GM12878 (cell line): ENCODE results near the gene TTC39C. TPM values are rescaled to one million over a fixed set of nuclear protein-coding genes. Genes with fewer than 3 reads are reported as not detected.
A peak's percentile ranks its signal among the peaks of the same experiment; 100 is the strongest.

Experiments used
- CBFB ChIP-seq: IDR thresholded peaks from 2 replicates; pipeline ENCODE4 v1.6.1; 2016; ENCODE audit warnings: antibody characterized with exemption, low read depth
- CBX3 ChIP-seq: fragments of 200-600 bp; sonication (generic); IDR thresholded peaks from 2 replicates; pipeline ENCODE4 v1.6.1; 2016; ENCODE audit warnings: low read depth, borderline replicate concordance
- E2F4 ChIP-seq: IDR thresholded peaks from 2 replicates; pipeline ENCODE4 v1.6.1; 2012; ENCODE audit warnings: low read depth, low read length, improper control_type of control experiment
- EP300 ChIP-seq, 2 experiments: fragments of 150-350 bp in 1 of 2; IDR thresholded peaks; 2 replicates each; pipeline ENCODE4 v1.6.1; 2011 to 2012; ENCODE audit warnings: low read depth in 2 of 2, low read length in 2 of 2, borderline replicate concordance in 1 of 2, improper control_type of control experiment in 1 of 2, inconsistent platforms in 1 of 2; ENCODE audit not compliant: control insufficient read depth in 1 of 2
- ESRRA ChIP-seq: IDR thresholded peaks from 2 replicates; pipeline ENCODE4 v1.6.1; 2012; ENCODE audit warnings: mild to moderate bottlenecking, low read length, improper control_type of control experiment
- GATAD2B ChIP-seq: fragments of 450-650 bp; conservative IDR thresholded peaks from 2 replicates; pipeline ENCODE4 v1.6.1; 2017; ENCODE audit warnings: low read depth, mild to moderate bottlenecking, moderate library complexity
- HDAC6 ChIP-seq: fragments of 200-600 bp; sonication (generic); IDR thresholded peaks from one replicate; pipeline ENCODE4 v1.8.0; 2017; ENCODE audit warnings: antibody characterized with exemption; ENCODE audit not compliant: unreplicated experiment
- IRF4 ChIP-seq: IDR thresholded peaks from 2 replicates; pipeline ENCODE4 v1.6.1; 2011; ENCODE audit warnings: low read depth, low read length
- IRF5 ChIP-seq: fragments of 450-650 bp; IDR thresholded peaks from 2 replicates; pipeline ENCODE4 v1.6.1; 2017; ENCODE audit warnings: borderline replicate concordance
- JUND ChIP-seq: IDR thresholded peaks from 2 replicates; pipeline ENCODE4 v1.6.1; 2012; ENCODE audit warnings: low read depth, mild to moderate bottlenecking, low read length, improper control_type of control experiment, moderate library complexity
- KDM1A ChIP-seq: fragments of 200-600 bp; sonication (generic); IDR thresholded peaks from 2 replicates; pipeline ENCODE4 v1.6.1; 2016; ENCODE audit warnings: borderline replicate concordance
- NR2F1 ChIP-seq: fragments of 450-650 bp; conservative IDR thresholded peaks from 2 replicates; pipeline ENCODE4 v1.6.1; 2017; ENCODE audit warnings: mild to moderate bottlenecking
- PAX5 ChIP-seq: IDR thresholded peaks from 2 replicates; pipeline ENCODE4 v1.6.1; 2011; ENCODE audit warnings: low read depth, low read length, borderline replicate concordance
- RUNX3 ChIP-seq: IDR thresholded peaks from 2 replicates; pipeline ENCODE4 v1.6.1; 2012; ENCODE audit warnings: low read length, inconsistent platforms
- SMARCA5 ChIP-seq: fragments of 450-650 bp; IDR thresholded peaks from 2 replicates; pipeline ENCODE4 v1.6.1; 2017; ENCODE audit warnings: mild to moderate bottlenecking
- SPI1 ChIP-seq: IDR thresholded peaks from 2 replicates; pipeline ENCODE4 v1.6.1; 2011; ENCODE audit warnings: low read depth, mild to moderate bottlenecking, low read length, moderate library complexity, borderline replicate concordance; ENCODE audit not compliant: insufficient read depth
- STAT3 ChIP-seq: IDR thresholded peaks from 2 replicates; pipeline ENCODE4 v1.6.1; 2011; ENCODE audit warnings: low read depth, low read length, improper control_type of control experiment
- TCF12 ChIP-seq: IDR thresholded peaks from 2 replicates; pipeline ENCODE4 v1.6.1; 2011; ENCODE audit warnings: low read depth, mild to moderate bottlenecking, low read length
- USF2 ChIP-seq: IDR thresholded peaks from 2 replicates; pipeline ENCODE4 v1.6.1; 2011; ENCODE audit warnings: low read depth, low read length, improper control_type of control experiment, borderline replicate concordance
- WRNIP1 ChIP-seq: IDR thresholded peaks from 2 replicates; pipeline ENCODE4 v1.6.1; 2011; ENCODE audit warnings: low read depth, low read length, improper control_type of control experiment, borderline replicate concordance
- polyA plus RNA-seq, 11 experiments: library from polyadenylated mRNA; depleted of rRNA in 4 of 11; unstranded in 6 of 11; stranded (reverse) in 5 of 11; fragments of >200 nt; fragmentation: Nextera tagmentation in 4 of 11; fragmentation: Illumina TruSeq in 1 of 11; extraction: Ambion mirVana in 4 of 11; extraction: Trizol in 1 of 11; gene quantifications; 1 replicate in 1 of 11; 2 replicates in 10 of 11; pipeline versions ENCODE4 v1.2.1 to v1.2.3, GENCODE V29; 2011 to 2016; ENCODE audit warnings: inconsistent platforms in 2 of 11, missing spikeins in 2 of 11, low read depth in 1 of 11
- total RNA-seq, 4 experiments: library from RNA; depleted of rRNA in 3 of 4; stranded (reverse); fragments of >200 nt in 3 of 4; fragmentation: Illumina TruSeq in 1 of 4; extraction: Trizol in 1 of 4; gene quantifications; 2 replicates each; pipeline versions ENCODE4 v1.2.1 to v1.2.3, GENCODE V29; 2013 to 2021
- TF ChIP-seq, protein P1 (sequence below): IDR thresholded peaks from 2 replicates; pipeline ENCODE4 v1.6.1; 2012; ENCODE audit warnings: mild to moderate bottlenecking, low read depth, low read length

TTC39C gene
- total and polyA plus RNA-seq, 10 of the 15 experiments (the other 5 are each of a cell fraction or from before 2014, with no cell fraction given) = 21.1 to 91.0 (median 64.8) TPM

GRCh38 chr18:24011123-24011917 lies 3.2 kb upstream of the TTC39C start (continued):
- peak in 1 of 2 experiments; percentile 28; a peak in 1 of 4 replicates for TF ChIP-seq EP300 (IDR thresholded peaks at IDR 0.05; ENCODE audit: borderline replicate concordance in 1 of 2, control insufficient read depth in 1 of 2, low read depth in 2 of 2, low read length in 2 of 2)
- no peak for TF ChIP-seq PAX5
- TF ChIP-seq IRF4 = no peak
- TF ChIP-seq USF2 = peak; percentile 6; the same call in 1 of the 2 replicates
- no peak for TF ChIP-seq E2F4
- TF ChIP-seq ESRRA = no peak
- 0 out of 2 replicates have a peak, but pooled peaks have one; percentile 37 for TF ChIP-seq CBFB
- no peak for TF ChIP-seq SMARCA5
- TF ChIP-seq, protein P1, sequence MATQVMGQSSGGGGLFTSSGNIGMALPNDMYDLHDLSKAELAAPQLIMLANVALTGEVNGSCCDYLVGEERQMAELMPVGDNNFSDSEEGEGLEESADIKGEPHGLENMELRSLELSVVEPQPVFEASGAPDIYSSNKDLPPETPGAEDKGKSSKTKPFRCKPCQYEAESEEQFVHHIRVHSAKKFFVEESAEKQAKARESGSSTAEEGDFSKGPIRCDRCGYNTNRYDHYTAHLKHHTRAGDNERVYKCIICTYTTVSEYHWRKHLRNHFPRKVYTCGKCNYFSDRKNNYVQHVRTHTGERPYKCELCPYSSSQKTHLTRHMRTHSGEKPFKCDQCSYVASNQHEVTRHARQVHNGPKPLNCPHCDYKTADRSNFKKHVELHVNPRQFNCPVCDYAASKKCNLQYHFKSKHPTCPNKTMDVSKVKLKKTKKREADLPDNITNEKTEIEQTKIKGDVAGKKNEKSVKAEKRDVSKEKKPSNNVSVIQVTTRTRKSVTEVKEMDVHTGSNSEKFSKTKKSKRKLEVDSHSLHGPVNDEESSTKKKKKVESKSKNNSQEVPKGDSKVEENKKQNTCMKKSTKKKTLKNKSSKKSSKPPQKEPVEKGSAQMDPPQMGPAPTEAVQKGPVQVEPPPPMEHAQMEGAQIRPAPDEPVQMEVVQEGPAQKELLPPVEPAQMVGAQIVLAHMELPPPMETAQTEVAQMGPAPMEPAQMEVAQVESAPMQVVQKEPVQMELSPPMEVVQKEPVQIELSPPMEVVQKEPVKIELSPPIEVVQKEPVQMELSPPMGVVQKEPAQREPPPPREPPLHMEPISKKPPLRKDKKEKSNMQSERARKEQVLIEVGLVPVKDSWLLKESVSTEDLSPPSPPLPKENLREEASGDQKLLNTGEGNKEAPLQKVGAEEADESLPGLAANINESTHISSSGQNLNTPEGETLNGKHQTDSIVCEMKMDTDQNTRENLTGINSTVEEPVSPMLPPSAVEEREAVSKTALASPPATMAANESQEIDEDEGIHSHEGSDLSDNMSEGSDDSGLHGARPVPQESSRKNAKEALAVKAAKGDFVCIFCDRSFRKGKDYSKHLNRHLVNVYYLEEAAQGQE = no peak
- peak; percentile 59; the same call in 1 of the 2 replicates for TF ChIP-seq SPI1
- TF ChIP-seq WRNIP1 = no peak
- no peak for TF ChIP-seq JUND
- TF ChIP-seq STAT3 = no peak
- TF ChIP-seq RUNX3 = no peak
- no peak for TF ChIP-seq IRF5
- TF ChIP-seq NR2F1 = peak; percentile 24; the same call in 1 of the 2 replicates
- no peak for TF ChIP-seq TCF12
- no peak for TF ChIP-seq HDAC6
- TF ChIP-seq GATAD2B = no peak
- TF ChIP-seq CBX3 = no peak
- TF ChIP-seq KDM1A = no peak
